GM12878 (cell line): ENCODE results near the gene ANGPTL5. TPM values are rescaled to one million over a fixed set of nuclear protein-coding genes. Genes with fewer than 3 reads are reported as not detected.

Source experiments
- ATAC-seq: fragments of 200-7000 bp; cut with Tn5 transposase; 3 replicates; pipeline ENCODE4 v1.9.1; 2020; ENCODE audit warnings: mild to moderate bottlenecking, moderate library complexity
- BruUV-seq: library from RNA; stranded (reverse); fragments of 400-500 nt; replicated peaks from 2 replicates; lab custom pipeline; 2021; lab: Mats Ljungman, UMichigan
- CTCF ChIA-PET: fragments of 300-600 bp; sonication (Branson Sonifier 250); formaldehyde crosslinking; extraction: SDS; loops from one replicate; lab custom pipeline; 2021; ENCODE audit warnings: inconsistent platforms; lab: Yijun Ruan, JAX
- POLR2A ChIA-PET: fragments of 350-600 bp; formaldehyde crosslinking; extraction: SDS; loops from one replicate; lab custom pipeline; 2021; ENCODE audit warnings: inconsistent platforms; lab: Charles Lee
- RAD21 ChIA-PET: fragments of 300-600 bp; sonication (Branson Sonifier 250); formaldehyde crosslinking; loops from one replicate; lab custom pipeline; 2023; ENCODE audit warnings: antibody characterized with exemption; ENCODE audit not compliant: unreplicated experiment; lab: Charles Lee
- SMC1A ChIA-PET: fragments of 300-600 bp; sonication (Branson Sonifier 250); formaldehyde crosslinking; loops from one replicate; lab custom pipeline; 2023; ENCODE audit not compliant: unreplicated experiment, uncharacterized antibody; lab: Charles Lee
- DNase-seq: peaks from one replicate; pipeline ENCODE4 v3.0.0-alpha.2; 2011; ENCODE audit warnings: low read depth, low spot score
- FAIRE-seq: peaks from 3 replicates; lab custom pipeline; 2011; peaks lifted over from hg19 to GRCh38; lab: Jason Lieb, UNC
- H2AFZ ChIP-seq: 2 replicates; pipeline ENCODE4 v1.6.0; 2011; ENCODE audit warnings: low read depth, low read length, control low read depth; ENCODE audit not compliant: control insufficient read depth
- H3K27ac ChIP-seq: 2 replicates; pipeline ENCODE4 v1.5.1; 2011; ENCODE audit warnings: control low read depth; ENCODE audit not compliant: control insufficient read depth, insufficient read depth
- H3K27me3 ChIP-seq, 2 experiments: replicated peaks in 1 of 2; 2 replicates each; pipeline versions ENCODE4 v1.6.0 to v1.6.1; 2011; ENCODE audit warnings: low read length in 1 of 2; ENCODE audit not compliant: control insufficient read depth in 2 of 2, insufficient read depth in 2 of 2
- H3K36me3 ChIP-seq, 2 experiments: 2 replicates each; pipeline ENCODE4 v1.5.1; 2011; ENCODE audit warnings: low read length in 1 of 2; ENCODE audit not compliant: control insufficient read depth in 2 of 2, insufficient read depth in 2 of 2
- H3K4me1 ChIP-seq: 2 replicates; pipeline ENCODE4 v1.6.1; 2011; ENCODE audit warnings: mild to moderate bottlenecking, low read length, moderate library complexity, mixed read lengths; ENCODE audit not compliant: control insufficient read depth, insufficient read depth
- H3K4me2 ChIP-seq: 2 replicates; pipeline ENCODE4 v1.6.0; 2011; ENCODE audit warnings: control low read depth; ENCODE audit not compliant: control insufficient read depth, insufficient read depth
- H3K4me3 ChIP-seq: fragments of 200-600 bp; sonication (generic); 2 replicates; pipeline ENCODE4 v1.5.1; 2016
- H3K79me2 ChIP-seq: 2 replicates; pipeline ENCODE4 v1.6.0; 2011; ENCODE audit warnings: low read length; ENCODE audit not compliant: control insufficient read depth, insufficient read depth
- H3K9ac ChIP-seq: 2 replicates; pipeline ENCODE4 v1.8.0; 2011; ENCODE audit warnings: low read length, control low read depth, mixed read lengths; ENCODE audit not compliant: control insufficient read depth, insufficient read depth
- H3K9me3 ChIP-seq: replicated peaks from 3 replicates; pipeline ENCODE4 v1.5.1; 2011; ENCODE audit warnings: mild to moderate bottlenecking, low read length; ENCODE audit not compliant: control insufficient read depth, insufficient read depth
- H4K20me1 ChIP-seq: 2 replicates; pipeline ENCODE4 v1.6.0; 2011; ENCODE audit not compliant: control insufficient read depth, insufficient read depth
- BCL3 ChIP-seq: IDR thresholded peaks from 2 replicates; pipeline ENCODE4 v1.6.1; 2011; ENCODE audit warnings: borderline replicate concordance, low read depth, mild to moderate bottlenecking, moderate library complexity, low read length; ENCODE audit not compliant: insufficient read depth, poor library complexity, severe bottlenecking
- CBX3 ChIP-seq: fragments of 200-600 bp; sonication (generic); IDR thresholded peaks from 2 replicates; pipeline ENCODE4 v1.6.1; 2016; ENCODE audit warnings: low read depth, borderline replicate concordance
- FOXM1 ChIP-seq: IDR thresholded peaks from 2 replicates; pipeline ENCODE4 v1.6.1; 2012; ENCODE audit warnings: low read depth, mild to moderate bottlenecking, inconsistent platforms, low read length, moderate library complexity
- GABPA ChIP-seq: IDR thresholded peaks from 2 replicates; pipeline ENCODE4 v1.6.1; 2014; ENCODE audit warnings: antibody characterized with exemption, low read depth, mild to moderate bottlenecking, inconsistent platforms
- HDAC6 ChIP-seq: fragments of 200-600 bp; sonication (generic); IDR thresholded peaks from one replicate; pipeline ENCODE4 v1.8.0; 2017; ENCODE audit warnings: antibody characterized with exemption; ENCODE audit not compliant: unreplicated experiment
- IKZF1 ChIP-seq: fragments of 450-650 bp; conservative IDR thresholded peaks from 2 replicates; pipeline ENCODE4 v1.6.1; 2017; ENCODE audit warnings: antibody characterized with exemption, mild to moderate bottlenecking
- IRF4 ChIP-seq: IDR thresholded peaks from 2 replicates; pipeline ENCODE4 v1.6.1; 2011; ENCODE audit warnings: low read depth, low read length
- KAT2A ChIP-seq: conservative IDR thresholded peaks from 2 replicates; pipeline ENCODE4 v1.6.1; 2011; ENCODE audit warnings: low read depth, low read length; ENCODE audit not compliant: control insufficient read depth
- KLF5 ChIP-seq: fragments of 450-650 bp; IDR thresholded peaks from 2 replicates; pipeline ENCODE4 v1.6.1; 2014; ENCODE audit warnings: mild to moderate bottlenecking; ENCODE audit not compliant: partially characterized antibody
- MEF2B ChIP-seq: fragments of 450-650 bp; IDR thresholded peaks from 2 replicates; pipeline ENCODE4 v1.6.1; 2018; ENCODE audit warnings: mild to moderate bottlenecking, moderate library complexity; ENCODE audit not compliant: partially characterized antibody, poor library complexity, severe bottlenecking
- MTA2 ChIP-seq: fragments of 450-650 bp; IDR thresholded peaks from 2 replicates; pipeline ENCODE4 v1.6.1; 2016; ENCODE audit warnings: low read depth, mild to moderate bottlenecking, moderate library complexity
- NR2C1 ChIP-seq: fragments of 450-650 bp; IDR thresholded peaks from 2 replicates; pipeline ENCODE4 v1.6.1; 2017; ENCODE audit warnings: antibody characterized with exemption, mild to moderate bottlenecking, moderate library complexity
- POLR2AphosphoS5 ChIP-seq: IDR thresholded peaks from 2 replicates; pipeline ENCODE4 v1.6.1; 2011; ENCODE audit warnings: mild to moderate bottlenecking, low read length, inconsistent platforms
- SMC3 ChIP-seq: IDR thresholded peaks from 2 replicates; pipeline ENCODE4 v1.6.1; 2011; ENCODE audit warnings: low read length, improper control_type of control experiment, borderline replicate concordance
- SPI1 ChIP-seq: IDR thresholded peaks from 2 replicates; pipeline ENCODE4 v1.6.1; 2011; ENCODE audit warnings: low read depth, mild to moderate bottlenecking, low read length, moderate library complexity, borderline replicate concordance; ENCODE audit not compliant: insufficient read depth
- USF2 ChIP-seq: IDR thresholded peaks from 2 replicates; pipeline ENCODE4 v1.6.1; 2011; ENCODE audit warnings: low read depth, low read length, improper control_type of control experiment, borderline replicate concordance
- WGBS: methylation state at CpG from one replicate; pipeline ENCODE4 v1.1.6; 2016; ENCODE audit warnings: low lambda C conversion rate; ENCODE audit not compliant: insufficient replicate concordance, insufficient coverage; ENCODE audit errors: missing lambda C conversion rate; 5-methylcytosine and 5-hydroxymethylcytosine counted together
- in situ Hi-C: fragments of 300-500 bp; cut with MboI; formaldehyde crosslinking; loops from 9 replicates; pipeline ENCODE4 v1.14.3; 2018; ENCODE audit warnings: mixed read lengths
- intact Hi-C: fragments of 100-400 bp; cut with micrococcal nuclease; formaldehyde crosslinking; loops from one replicate; pipeline ENCODE4 v1.14.2; 2022; ENCODE audit not compliant: unreplicated experiment
- polyA plus RNA-seq, 11 experiments: library from polyadenylated mRNA; depleted of rRNA in 4 of 11; unstranded in 6 of 11; stranded (reverse) in 5 of 11; fragments of >200 nt; fragmentation: Nextera tagmentation in 4 of 11; fragmentation: Illumina TruSeq in 1 of 11; extraction: Ambion mirVana in 4 of 11; extraction: Trizol in 1 of 11; gene quantifications; 1 replicate in 1 of 11; 2 replicates in 10 of 11; pipeline versions ENCODE4 v1.2.1 to v1.2.3, GENCODE V29; 2011 to 2016; ENCODE audit warnings: inconsistent platforms in 2 of 11, missing spikeins in 2 of 11, low read depth in 1 of 11
- total RNA-seq, 4 experiments: library from RNA; depleted of rRNA in 3 of 4; stranded (reverse); fragments of >200 nt in 3 of 4; fragmentation: Illumina TruSeq in 1 of 4; extraction: Trizol in 1 of 4; gene quantifications; 2 replicates each; pipeline versions ENCODE4 v1.2.1 to v1.2.3, GENCODE V29; 2013 to 2021
- TF ChIP-seq, protein P1 (sequence below): fragments of 450-650 bp; IDR thresholded peaks from 2 replicates; pipeline ENCODE4 v1.6.1; 2017; ENCODE audit warnings: low read depth, mild to moderate bottlenecking, moderate library complexity
- TF ChIP-seq, protein P2 (sequence below): fragments of 450-650 bp; IDR thresholded peaks from 2 replicates; pipeline ENCODE4 v1.6.1; 2018; ENCODE audit warnings: mild to moderate bottlenecking, low read depth, moderate library complexity; ENCODE audit not compliant: partially characterized antibody

The ANGPTL5 gene
- total and polyA plus RNA-seq, 10 of the 15 experiments (the other 5 are each of a cell fraction or from before 2014, with no cell fraction given), result not detected

DNA sequence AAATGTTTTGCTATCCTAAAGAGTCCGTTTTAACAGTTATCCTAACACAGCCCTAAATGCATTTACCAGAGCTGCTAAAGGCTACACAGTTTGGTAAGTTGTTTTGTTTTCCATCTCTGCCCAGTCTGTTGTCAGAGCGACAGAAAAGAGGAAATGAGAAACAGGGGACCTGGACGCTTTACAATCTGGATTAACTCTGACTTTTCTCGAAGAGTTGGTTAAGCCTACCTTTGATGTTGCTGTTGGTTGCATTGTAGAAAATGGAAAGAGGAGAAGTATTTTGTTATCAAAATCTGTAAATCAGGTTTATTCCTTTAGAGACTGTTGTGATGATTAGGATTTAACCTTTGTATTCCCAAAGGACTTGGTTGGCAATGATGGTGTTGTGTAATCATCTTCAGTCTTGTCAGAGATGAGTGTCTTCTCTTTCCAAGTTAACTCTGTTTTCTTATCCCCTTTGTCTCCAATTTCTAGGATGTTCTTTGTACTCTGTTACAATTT, 481 bp downstream of the ANGPTL5 start:
- 0% methylated on average over 4 of the region's 4 CpGs for WGBS
- intact Hi-C loops, result no loop called here
- no peak for FAIRE-seq
- in situ Hi-C loops, result no loop called here
- H4K20me1 ChIP-seq, result no peaks in the 10 kb centered on the region
- ChIA-PET RAD21 (no interaction called here), CTCF (no interaction called here), POLR2A (no interaction called here), SMC1A (no interaction called here)
- H3K4me3 ChIP-seq, result no peak overlapping the region
- no TSS peak for BruUV-seq
- peak; percentile 74 for ATAC-seq
- H3K36me3 ChIP-seq, result no peaks in the 10 kb centered on the region
- no peaks in the 10 kb centered on the region; a peak in 1 of 4 replicates for H3K27me3 ChIP-seq
- no peak overlapping the region for H3K4me2 ChIP-seq
- no peak overlapping the region for H3K27ac ChIP-seq
- H3K9ac ChIP-seq, result no peak overlapping the region
- H2AFZ ChIP-seq, result peak overlapping the region; percentile 90; the same call in 1 of the 2 replicates
- no peaks in the 10 kb centered on the region for H3K9me3 ChIP-seq
- H3K4me1 ChIP-seq, result 0 out of 2 replicates have a peak, but pooled peaks cover 3% of the 10 kb centered on the region
- no peak for DNase-seq
- no peaks in the 10 kb centered on the region for H3K79me2 ChIP-seq
- TF ChIP-seq HDAC6, result no peak
- no peak for TF ChIP-seq GABPA
- TF ChIP-seq BCL3, result no peak
- TF ChIP-seq NR2C1, result no peak
- TF ChIP-seq MTA2, result no peak
- TF ChIP-seq USF2, result no peak
- no peak for TF ChIP-seq SMC3
- TF ChIP-seq, protein P1, sequence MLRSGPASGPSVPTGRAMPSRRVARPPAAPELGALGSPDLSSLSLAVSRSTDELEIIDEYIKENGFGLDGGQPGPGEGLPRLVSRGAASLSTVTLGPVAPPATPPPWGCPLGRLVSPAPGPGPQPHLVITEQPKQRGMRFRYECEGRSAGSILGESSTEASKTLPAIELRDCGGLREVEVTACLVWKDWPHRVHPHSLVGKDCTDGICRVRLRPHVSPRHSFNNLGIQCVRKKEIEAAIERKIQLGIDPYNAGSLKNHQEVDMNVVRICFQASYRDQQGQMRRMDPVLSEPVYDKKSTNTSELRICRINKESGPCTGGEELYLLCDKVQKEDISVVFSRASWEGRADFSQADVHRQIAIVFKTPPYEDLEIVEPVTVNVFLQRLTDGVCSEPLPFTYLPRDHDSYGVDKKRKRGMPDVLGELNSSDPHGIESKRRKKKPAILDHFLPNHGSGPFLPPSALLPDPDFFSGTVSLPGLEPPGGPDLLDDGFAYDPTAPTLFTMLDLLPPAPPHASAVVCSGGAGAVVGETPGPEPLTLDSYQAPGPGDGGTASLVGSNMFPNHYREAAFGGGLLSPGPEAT, result no peak
- no peak for TF ChIP-seq POLR2AphosphoS5
- peak; percentile 26 for TF ChIP-seq MEF2B
- TF ChIP-seq KLF5, result no peak
- no peak for TF ChIP-seq FOXM1
- TF ChIP-seq, protein P2, sequence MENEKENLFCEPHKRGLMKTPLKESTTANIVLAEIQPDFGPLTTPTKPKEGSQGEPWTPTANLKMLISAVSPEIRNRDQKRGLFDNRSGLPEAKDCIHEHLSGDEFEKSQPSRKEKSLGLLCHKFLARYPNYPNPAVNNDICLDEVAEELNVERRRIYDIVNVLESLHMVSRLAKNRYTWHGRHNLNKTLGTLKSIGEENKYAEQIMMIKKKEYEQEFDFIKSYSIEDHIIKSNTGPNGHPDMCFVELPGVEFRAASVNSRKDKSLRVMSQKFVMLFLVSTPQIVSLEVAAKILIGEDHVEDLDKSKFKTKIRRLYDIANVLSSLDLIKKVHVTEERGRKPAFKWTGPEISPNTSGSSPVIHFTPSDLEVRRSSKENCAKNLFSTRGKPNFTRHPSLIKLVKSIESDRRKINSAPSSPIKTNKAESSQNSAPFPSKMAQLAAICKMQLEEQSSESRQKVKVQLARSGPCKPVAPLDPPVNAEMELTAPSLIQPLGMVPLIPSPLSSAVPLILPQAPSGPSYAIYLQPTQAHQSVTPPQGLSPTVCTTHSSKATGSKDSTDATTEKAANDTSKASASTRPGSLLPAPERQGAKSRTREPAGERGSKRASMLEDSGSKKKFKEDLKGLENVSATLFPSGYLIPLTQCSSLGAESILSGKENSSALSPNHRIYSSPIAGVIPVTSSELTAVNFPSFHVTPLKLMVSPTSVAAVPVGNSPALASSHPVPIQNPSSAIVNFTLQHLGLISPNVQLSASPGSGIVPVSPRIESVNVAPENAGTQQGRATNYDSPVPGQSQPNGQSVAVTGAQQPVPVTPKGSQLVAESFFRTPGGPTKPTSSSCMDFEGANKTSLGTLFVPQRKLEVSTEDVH, result no peak
- no peak for TF ChIP-seq CBX3
- peak; percentile 96 for TF ChIP-seq SPI1
- TF ChIP-seq IKZF1, result no peak
- TF ChIP-seq IRF4, result 0 out of 2 replicates have a peak, but pooled peaks have one; percentile 55
- no peak for TF ChIP-seq KAT2A
